GM21390 (cell line): ENCODE measurements around the gene TRIM68.

Experiments used
- ATAC-seq: cut with Tn5 transposase; IDR thresholded peaks from one replicate; pipeline ENCODE4 v1.9.1; 2021; ENCODE audit not compliant: unreplicated experiment

Gene TRIM68

GRCh38 chr11:4607781-4608666 is at the start of gene TRIM68:
TRIM68 (minus strand) TSS chr11:4608231; CDS start chr11:4605504, 2,727 bp downstream.
- peak; percentile 100 for ATAC-seq

GRCh38 chr11:4654635-4655369 is 46.8 kb upstream of the TRIM68 start:
- no peak for ATAC-seq

- no peak for ATAC-seq
Observed at GRCh38 chr11:4647766-4648165, 39.7 kb upstream of the TRIM68 start.

- ATAC-seq = no peak
Observed at GRCh38 chr11:4645974-4646373, 37.9 kb upstream of the TRIM68 start.

GRCh38 chr11:4644233-4644632 is 36.2 kb upstream of the TRIM68 start:
- ATAC-seq = no peak

- ATAC-seq = no peak
Observed at GRCh38 chr11:4643682-4644081, 35.7 kb upstream of the TRIM68 start, which contains the start of gene OR51E1. OR51E1 (plus strand) TSS chr11:4643982; CDS start chr11:4652527, 8,545 bp downstream.

GRCh38 chr11:4643076-4643475 is 35.0 kb upstream of the TRIM68 start:
- no peak for ATAC-seq

- ATAC-seq = no peak
Observed at GRCh38 chr11:4642043-4642442, 34.0 kb upstream of the TRIM68 start.

- ATAC-seq = no peak
Observed at GRCh38 chr11:4641501-4641900, 33.5 kb upstream of the TRIM68 start.

GRCh38 chr11:4639931-4640330 is 31.9 kb upstream of the TRIM68 start:
- no peak for ATAC-seq

- ATAC-seq = no peak
Observed at GRCh38 chr11:4637662-4638047, 29.6 kb upstream of the TRIM68 start.

GRCh38 chr11:4636962-4637661 is 29.1 kb upstream of the TRIM68 start, which contains the start of gene OR51D1:
OR51D1 (plus strand) TSS chr11:4637477; CDS start chr11:4639791, 2,314 bp downstream.
- ATAC-seq = peak; percentile 96

GRCh38 chr11:4636136-4636535 is 28.1 kb upstream of the TRIM68 start:
- no peak for ATAC-seq

- no peak for ATAC-seq
Observed at GRCh38 chr11:4626207-4627099, 18.4 kb upstream of the TRIM68 start.

- ATAC-seq = no peak
Observed at GRCh38 chr11:4619514-4619913, 11.5 kb upstream of the TRIM68 start.

GRCh38 chr11:4615856-4616444 is 7.9 kb upstream of the TRIM68 start:
- no peak for ATAC-seq

- no peak for ATAC-seq
Observed at GRCh38 chr11:4611986-4612385, 4.0 kb upstream of the TRIM68 start.

- no peak for ATAC-seq
Observed at GRCh38 chr11:4610258-4610935, 2.4 kb upstream of the TRIM68 start.

- ATAC-seq = no peak
Observed at GRCh38 chr11:4607096-4607495, 935 bp downstream of the TRIM68 start.
